ENCODE measurements around the gene CFI.
A peak's percentile ranks its signal among the peaks of the same experiment; 100 is the strongest.

CFI gene

GRCh38 chr4:109702950-109703663, 98.7 kb downstream of the CFI start, which contains the start of gene CASP6:
Gene CASP6, minus strand, starts transcription at chr4:109703445. Its CDS starts 50 bp downstream, at chr4:109703395.
- peak within 1 kb of the TSS; percentile 73 for H3K27ac ChIP-seq
- TF ChIP-seq ZFX (IDR thresholded peaks at IDR 0.05; ENCODE audit: borderline replicate concordance): no peak
- TF ChIP-seq CTCF (IDR thresholded peaks at IDR 0.05): peak; percentile 70

GRCh38 chr4:109701566-109702410, 100.0 kb downstream of the CFI start:
- H3K27ac ChIP-seq: no peak overlapping the region; the same call in 1 of the 2 replicates
- no peak for TF ChIP-seq CTCF (IDR thresholded peaks at IDR 0.05)
- TF ChIP-seq ZFX (IDR thresholded peaks at IDR 0.05; ENCODE audit: borderline replicate concordance): no peak

- no peak for TF ChIP-seq CTCF (IDR thresholded peaks at IDR 0.05)
- H3K27ac ChIP-seq: no peak overlapping the region
These were observed 102.1 kb downstream of the CFI start for GRCh38 chr4:109699553-109700225.

GRCh38 chr4:109698656-109699055, 103.1 kb downstream of the CFI start:
- TF ChIP-seq ZFX (IDR thresholded peaks at IDR 0.05; ENCODE audit: borderline replicate concordance) (no peak), CTCF (IDR thresholded peaks at IDR 0.05) (no peak)

GRCh38 chr4:109691411-109691920, 110.3 kb downstream of the CFI start:
- TF ChIP-seq CTCF (IDR thresholded peaks at IDR 0.05) (no peak), ZFX (IDR thresholded peaks at IDR 0.05; ENCODE audit: borderline replicate concordance) (no peak)
- H3K27ac ChIP-seq: no peak overlapping the region

More at GRCh38 chr4:109698656-109699055, 103.1 kb downstream of the CFI start:
- H3K27ac ChIP-seq: no peak overlapping the region

All from 22Rv1 (cell line).